Hepatocyte (in vitro differentiated cells): Measurements from ENCODE around the gene STIM2. TPM values are rescaled to one million over a fixed set of nuclear protein-coding genes. Genes with fewer than 3 reads are reported as not detected.

ENCODE experiments used
- DNase-seq: peaks from one replicate; pipeline ENCODE4 v3.0.0-alpha.2; 2016; ENCODE audit warnings: low spot score
- H2AFZ ChIP-seq: fragments of 200-600 bp; sonication (generic); 2 replicates; pipeline ENCODE4 v1.6.0; 2016; ENCODE audit warnings: antibody characterized with exemption, mild to moderate bottlenecking
- H3K27ac ChIP-seq: fragments of 200-600 bp; sonication (generic); 2 replicates; pipeline ENCODE4 v1.5.1; 2016; ENCODE audit warnings: mild to moderate bottlenecking
- H3K27me3 ChIP-seq: fragments of 200-600 bp; sonication (generic); 2 replicates; pipeline ENCODE4 v1.6.1; 2016
- H3K36me3 ChIP-seq: fragments of 200-600 bp; sonication (generic); replicated peaks from 2 replicates; pipeline ENCODE4 v1.5.1; 2016; ENCODE audit warnings: low read depth; ENCODE audit not compliant: insufficient read depth
- H3K4me1 ChIP-seq: fragments of 200-600 bp; sonication (generic); 2 replicates; pipeline ENCODE4 v1.5.1; 2016; ENCODE audit warnings: mild to moderate bottlenecking, moderate library complexity; ENCODE audit not compliant: insufficient read depth
- H3K4me2 ChIP-seq: fragments of 200-600 bp; sonication (generic); 2 replicates; pipeline ENCODE4 v1.6.0; 2016
- H3K4me3 ChIP-seq: fragments of 200-600 bp; sonication (generic); 2 replicates; pipeline ENCODE4 v1.5.1; 2016; ENCODE audit warnings: mild to moderate bottlenecking
- H3K79me2 ChIP-seq: fragments of 200-600 bp; sonication (generic); 2 replicates; pipeline ENCODE4 v1.6.0; 2017; ENCODE audit warnings: mild to moderate bottlenecking
- H3K9me2 ChIP-seq: fragments of 200-600 bp; sonication (generic); replicated peaks from 2 replicates; pipeline ENCODE4 v1.6.0; 2017; ENCODE audit warnings: mild to moderate bottlenecking; ENCODE audit not compliant: insufficient read depth
- H3K9me3 ChIP-seq: fragments of 200-600 bp; sonication (generic); 2 replicates; pipeline ENCODE4 v1.5.1; 2016; ENCODE audit warnings: low read depth, mild to moderate bottlenecking
- H4K20me1 ChIP-seq: fragments of 200-600 bp; sonication (generic); 2 replicates; pipeline ENCODE4 v1.6.0; 2016; ENCODE audit warnings: mild to moderate bottlenecking; ENCODE audit not compliant: insufficient read depth, poor library complexity, severe bottlenecking
- EZH2 ChIP-seq: fragments of 200-600 bp; sonication (generic); IDR thresholded peaks from 2 replicates; pipeline ENCODE4 v1.6.1; 2016; ENCODE audit warnings: antibody characterized with exemption, mild to moderate bottlenecking, borderline replicate concordance
- EZH2phosphoT487 ChIP-seq: fragments of 200-600 bp; sonication (generic); IDR thresholded peaks from one replicate; pipeline ENCODE4 v1.6.1; 2018; ENCODE audit warnings: antibody characterized with exemption, mild to moderate bottlenecking, low read depth, moderate library complexity; ENCODE audit not compliant: unreplicated experiment, severe bottlenecking
- WGBS: methylation state at CpG from one replicate; pipeline ENCODE4 v1.1.6; 2016; ENCODE audit warnings: low lambda C conversion rate; ENCODE audit errors: missing lambda C conversion rate; 5-methylcytosine and 5-hydroxymethylcytosine counted together
- polyA plus RNA-seq: library from polyadenylated mRNA; unstranded; fragments of >200 nt; fragmentation: Nextera tagmentation; extraction: Ambion mirVana; gene quantifications from 2 replicates; pipeline ENCODE4 v1.2.1, GENCODE V29; 2016
- total RNA-seq: library from RNA; depleted of rRNA; stranded (reverse); fragments of >200 nt; gene quantifications from 2 replicates; pipeline ENCODE4 v1.2.3, GENCODE V29; 2014
- TF ChIP-seq, protein P1 (sequence below): fragments of 200-600 bp; sonication (generic); IDR thresholded peaks from 2 replicates; pipeline ENCODE4 v1.5.1; 2016; ENCODE audit warnings: antibody characterized with exemption, mild to moderate bottlenecking; ENCODE audit not compliant: poor library complexity

The STIM2 gene
- total and polyA plus RNA-seq, 2 experiments from 2014 or later: 13.2 to 17.0 TPM

- Histone ChIP-seq H3K9me3 (peaks cover 3% of the 10 kb centered on the region), H3K79me2 (peaks cover 8% of the 10 kb centered on the region), H3K4me1 (no peaks in the 10 kb centered on the region), H3K4me3 (no peak overlapping the region), H3K27me3 (no peaks in the 10 kb centered on the region), H3K9me2 (no peaks in the 10 kb centered on the region), H4K20me1 (no peaks in the 10 kb centered on the region), H3K4me2 (no peak overlapping the region), H3K27ac (no peak overlapping the region), H3K36me3 (no peaks in the 10 kb centered on the region), H2AFZ (no peak overlapping the region)
- DNase-seq: no peak
- WGBS: 92% methylated on average over 2 of the region's 2 CpGs
- no peak for TF ChIP-seq EZH2phosphoT487
- no peak for TF ChIP-seq EZH2
- TF ChIP-seq, protein P1, sequence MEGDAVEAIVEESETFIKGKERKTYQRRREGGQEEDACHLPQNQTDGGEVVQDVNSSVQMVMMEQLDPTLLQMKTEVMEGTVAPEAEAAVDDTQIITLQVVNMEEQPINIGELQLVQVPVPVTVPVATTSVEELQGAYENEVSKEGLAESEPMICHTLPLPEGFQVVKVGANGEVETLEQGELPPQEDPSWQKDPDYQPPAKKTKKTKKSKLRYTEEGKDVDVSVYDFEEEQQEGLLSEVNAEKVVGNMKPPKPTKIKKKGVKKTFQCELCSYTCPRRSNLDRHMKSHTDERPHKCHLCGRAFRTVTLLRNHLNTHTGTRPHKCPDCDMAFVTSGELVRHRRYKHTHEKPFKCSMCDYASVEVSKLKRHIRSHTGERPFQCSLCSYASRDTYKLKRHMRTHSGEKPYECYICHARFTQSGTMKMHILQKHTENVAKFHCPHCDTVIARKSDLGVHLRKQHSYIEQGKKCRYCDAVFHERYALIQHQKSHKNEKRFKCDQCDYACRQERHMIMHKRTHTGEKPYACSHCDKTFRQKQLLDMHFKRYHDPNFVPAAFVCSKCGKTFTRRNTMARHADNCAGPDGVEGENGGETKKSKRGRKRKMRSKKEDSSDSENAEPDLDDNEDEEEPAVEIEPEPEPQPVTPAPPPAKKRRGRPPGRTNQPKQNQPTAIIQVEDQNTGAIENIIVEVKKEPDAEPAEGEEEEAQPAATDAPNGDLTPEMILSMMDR: no peak
Measured at GRCh38 chr4:26953366-26953765, 92.7 kb downstream of the STIM2 start.

GRCh38 chr4:26953770-26954423 is 93.3 kb downstream of the STIM2 start:
- peaks cover 4% of the 10 kb centered on the region for H3K79me2 ChIP-seq
- no peaks in the 10 kb centered on the region for H3K36me3 ChIP-seq
- H3K4me3 ChIP-seq: no peak overlapping the region
- TF ChIP-seq EZH2: no peak
- TF ChIP-seq EZH2phosphoT487: no peak
- TF ChIP-seq, protein P1: no peak
- H3K27me3 ChIP-seq: no peaks in the 10 kb centered on the region
- H3K9me2 ChIP-seq: no peaks in the 10 kb centered on the region
- H4K20me1 ChIP-seq: no peaks in the 10 kb centered on the region
- H3K4me2 ChIP-seq: no peak overlapping the region
- no peak overlapping the region for H3K27ac ChIP-seq
- peaks cover 3% of the 10 kb centered on the region for H3K9me3 ChIP-seq
- 85% methylated on average over 3 of the region's 3 CpGs for WGBS
- H3K4me1 ChIP-seq: no peaks in the 10 kb centered on the region
- DNase-seq: no peak
- H2AFZ ChIP-seq: no peak overlapping the region

DNA sequence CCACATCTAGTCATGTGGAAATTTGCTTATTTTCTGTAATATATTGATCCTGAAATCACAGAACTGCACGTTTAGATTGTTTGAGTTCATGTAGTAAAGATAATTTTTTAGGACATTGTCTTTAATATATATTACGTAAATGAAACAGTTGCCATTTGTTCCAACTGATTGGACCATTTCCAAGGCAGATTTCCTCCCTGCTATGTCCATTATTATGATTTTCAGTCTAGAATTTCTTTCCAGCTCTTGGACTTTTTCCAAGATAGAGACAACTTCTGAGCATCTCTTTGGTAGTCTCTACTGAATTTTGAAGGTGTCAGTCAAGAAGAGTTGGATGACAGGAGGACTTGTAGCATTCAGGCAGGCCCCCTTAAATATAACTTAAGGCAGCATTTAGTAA is 94.6 kb downstream of the STIM2 start:
- Histone ChIP-seq H4K20me1 (no peaks in the 10 kb centered on the region), H3K9me2 (no peaks in the 10 kb centered on the region), H3K4me1 (no peaks in the 10 kb centered on the region), H3K36me3 (no peaks in the 10 kb centered on the region), H3K4me3 (no peak overlapping the region), H3K4me2 (no peak overlapping the region), H3K79me2 (no peaks in the 10 kb centered on the region), H2AFZ (no peak overlapping the region), H3K27me3 (no peaks in the 10 kb centered on the region), H3K9me3 (peaks cover 3% of the 10 kb centered on the region), H3K27ac (no peak overlapping the region)
- TF ChIP-seq, protein P1: no peak
- no peak for TF ChIP-seq EZH2phosphoT487
- no peak for TF ChIP-seq EZH2
- DNase-seq: no peak
- 44% methylated on average over 2 of the region's 2 CpGs for WGBS
